GM23338 (cell line): Measurements from ENCODE around the gene RAD51B. TPM values are rescaled to one million over a fixed set of nuclear protein-coding genes. Genes with fewer than 3 reads are reported as not detected.
A peak's percentile ranks its signal among the peaks of the same experiment; 100 is the strongest.

Experiments used
- ATAC-seq: fragments of 200-7000 bp; cut with Tn5 transposase; 3 replicates; pipeline ENCODE4 v1.9.1; 2020
- DNase-seq: peaks from one replicate; pipeline ENCODE4 v3.0.0-alpha.2; 2015; ENCODE audit warnings: low spot score
- H2AFZ ChIP-seq: fragments of 200-600 bp; sonication (generic); 2 replicates; pipeline ENCODE4 v1.8.0; 2016; ENCODE audit warnings: antibody characterized with exemption, mild to moderate bottlenecking, moderate library complexity
- H3F3A ChIP-seq: fragments of 200-600 bp; sonication (generic); replicated peaks from 2 replicates; pipeline ENCODE4 v1.8.0; 2017; ENCODE audit warnings: antibody characterized with exemption, mixed run types, low read depth
- H3K27ac ChIP-seq: fragments of 200-600 bp; sonication (generic); 2 replicates; pipeline ENCODE4 v1.6.1; 2016; ENCODE audit warnings: low read depth
- H3K27me3 ChIP-seq: fragments of 200-600 bp; sonication (generic); 2 replicates; pipeline ENCODE4 v1.8.0; 2016; ENCODE audit warnings: mild to moderate bottlenecking, mixed run types, moderate library complexity; ENCODE audit not compliant: insufficient read depth
- H3K36me3 ChIP-seq: fragments of 200-600 bp; sonication (generic); 2 replicates; pipeline ENCODE4 v1.8.0; 2016; ENCODE audit warnings: mild to moderate bottlenecking; ENCODE audit not compliant: insufficient read depth
- H3K4me1 ChIP-seq: fragments of 200-600 bp; sonication (generic); 2 replicates; pipeline ENCODE4 v1.8.0; 2016; ENCODE audit warnings: mild to moderate bottlenecking, moderate library complexity; ENCODE audit not compliant: insufficient read depth
- H3K4me2 ChIP-seq: fragments of 200-600 bp; sonication (generic); 2 replicates; pipeline ENCODE4 v1.7.1; 2017; ENCODE audit warnings: mixed run types
- H3K4me3 ChIP-seq: fragments of 200-600 bp; sonication (generic); 2 replicates; pipeline ENCODE4 v1.6.1; 2016; ENCODE audit warnings: mixed run types
- H3K79me2 ChIP-seq: fragments of 200-600 bp; sonication (generic); replicated peaks from 2 replicates; pipeline ENCODE4 v1.8.0; 2017; ENCODE audit warnings: mild to moderate bottlenecking; ENCODE audit not compliant: insufficient read depth
- H3K9me2 ChIP-seq: fragments of 200-600 bp; sonication (generic); 2 replicates; pipeline ENCODE4 v1.8.0; 2017; ENCODE audit not compliant: insufficient read depth
- H4K20me1 ChIP-seq: fragments of 200-600 bp; sonication (generic); replicated peaks from 2 replicates; pipeline ENCODE4 v1.8.0; 2017; ENCODE audit warnings: mild to moderate bottlenecking; ENCODE audit not compliant: insufficient read depth
- H3K27ac Mint-ChIP-seq: 2 replicates; pipeline ENCODE4 v1.8.0; 2020; ENCODE audit warnings: inconsistent platforms, mild to moderate bottlenecking, moderate library complexity, mixed read lengths
- H3K27me3 Mint-ChIP-seq: 3 replicates; pipeline ENCODE4 v1.8.0; 2022; ENCODE audit warnings: low read depth, mild to moderate bottlenecking, moderate library complexity, mixed read lengths, inconsistent platforms; ENCODE audit not compliant: insufficient read depth, poor library complexity
- H3K36me3 Mint-ChIP-seq: 3 replicates; pipeline ENCODE4 v1.8.0; 2021; ENCODE audit warnings: low read depth, mild to moderate bottlenecking, inconsistent platforms, moderate library complexity, mixed read lengths
- H3K4me1 Mint-ChIP-seq: 3 replicates; pipeline ENCODE4 v1.8.0; 2020; ENCODE audit warnings: mild to moderate bottlenecking, inconsistent platforms, mixed read lengths
- H3K4me3 Mint-ChIP-seq: 3 replicates; pipeline ENCODE4 v1.8.0; 2021; ENCODE audit warnings: moderate library complexity, mild to moderate bottlenecking, inconsistent platforms, mixed read lengths
- H3K9me3 Mint-ChIP-seq: 3 replicates; pipeline ENCODE4 v1.8.0; 2020; ENCODE audit warnings: moderate library complexity, mild to moderate bottlenecking, inconsistent platforms, mixed read lengths
- CREB1 ChIP-seq: fragments of 250-450 bp; sonication (Bioruptor Pico); IDR thresholded peaks from 2 replicates; pipeline ENCODE4 v1.5.0; 2020; ENCODE audit warnings: low read depth, mild to moderate bottlenecking, moderate library complexity
- EZH2 ChIP-seq: fragments of 200-600 bp; sonication (generic); IDR thresholded peaks from one replicate; pipeline ENCODE4 v1.8.0; 2017; ENCODE audit warnings: antibody characterized with exemption, mild to moderate bottlenecking, low read depth; ENCODE audit not compliant: unreplicated experiment
- EZH2phosphoT487 ChIP-seq: fragments of 200-600 bp; sonication (generic); IDR thresholded peaks from one replicate; pipeline ENCODE4 v1.8.1; 2018; ENCODE audit warnings: antibody characterized with exemption; ENCODE audit not compliant: unreplicated experiment
- JUNB ChIP-seq: IDR thresholded peaks from one replicate; pipeline ENCODE4 v1.6.1; 2016; ENCODE audit warnings: antibody characterized with exemption; ENCODE audit not compliant: unreplicated experiment
- NANOG ChIP-seq: IDR thresholded peaks from 2 replicates; pipeline ENCODE4 v1.6.1; 2016; ENCODE audit warnings: antibody characterized with exemption, borderline replicate concordance
- POLR2AphosphoS5 ChIP-seq: IDR thresholded peaks from 2 replicates; pipeline ENCODE4 v1.6.1; 2016; ENCODE audit warnings: antibody characterized with exemption, low read depth
- STAT1 ChIP-seq: IDR thresholded peaks from one replicate; pipeline ENCODE4 v1.6.1; 2016; ENCODE audit warnings: antibody characterized with exemption; ENCODE audit not compliant: unreplicated experiment
- ZNF114 ChIP-seq: fragments of 250-450 bp; sonication (Bioruptor Pico); IDR thresholded peaks from 2 replicates; pipeline ENCODE4 v1.5.0; 2020; ENCODE audit warnings: mild to moderate bottlenecking, moderate library complexity
- ZNF331 ChIP-seq: fragments of 250-450 bp; sonication (Bioruptor Pico); IDR thresholded peaks from 2 replicates; pipeline ENCODE4 v1.5.0; 2020; ENCODE audit warnings: low read depth, mild to moderate bottlenecking, moderate library complexity
- polyA plus RNA-seq: library from polyadenylated mRNA; unstranded; fragments of >200 nt; fragmentation: Nextera tagmentation; extraction: Ambion mirVana; gene quantifications from 2 replicates; pipeline ENCODE4 v1.2.1, GENCODE V29; 2016
- total RNA-seq: library from RNA; depleted of rRNA; stranded (reverse); fragments of >200 nt; shearing (Covaris generic); gene quantifications from 2 replicates; pipeline ENCODE4 v1.2.3, GENCODE V29; 2014
- TF ChIP-seq, protein P1 (sequence below), 2 experiments: fragments of 200-600 bp in 1 of 2; sonication (generic) in 1 of 2; conservative IDR thresholded peaks; 2 replicates each; pipeline versions ENCODE4 v1.5.1 to v1.6.1; 2016 to 2017; ENCODE audit warnings: antibody characterized with exemption in 2 of 2, low read depth in 2 of 2, mild to moderate bottlenecking in 2 of 2, moderate library complexity in 1 of 2
- TF ChIP-seq, protein P2 (sequence below): IDR thresholded peaks from 2 replicates; pipeline ENCODE4 v1.6.1; 2016; ENCODE audit warnings: antibody characterized with exemption
- TF ChIP-seq, protein P3 (sequence below): IDR thresholded peaks from one replicate; pipeline ENCODE4 v1.6.1; 2018; ENCODE audit warnings: antibody characterized with exemption; ENCODE audit not compliant: unreplicated experiment
- TF ChIP-seq, protein P4 (sequence below): fragments of 250-450 bp; sonication (Bioruptor Pico); IDR thresholded peaks from 2 replicates; pipeline ENCODE4 v1.5.0; 2020; ENCODE audit warnings: mild to moderate bottlenecking, moderate library complexity

Gene RAD51B
- total and polyA plus RNA-seq, 2 experiments from 2014 or later: 15.7 to 29.1 TPM

DNA sequence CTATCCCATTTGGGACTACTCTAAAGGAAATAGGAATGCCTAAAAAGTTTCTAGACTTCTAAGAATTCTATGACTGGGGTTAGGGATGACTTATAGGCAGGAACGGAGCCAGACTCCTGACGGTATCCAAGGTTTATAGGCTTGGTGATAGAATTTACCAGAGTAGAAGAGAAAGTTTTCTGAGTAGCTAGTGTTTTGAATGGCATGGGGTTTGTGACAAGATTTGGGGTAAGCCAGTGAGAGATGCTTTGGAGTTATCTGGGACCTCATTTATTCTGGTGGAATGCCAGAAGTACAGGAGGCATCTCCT, 444.6 kb downstream of the RAD51B start:
- Mint-ChIP-seq H3K9me3 (no peaks in the 10 kb centered on the region), H3K36me3 (no peaks in the 10 kb centered on the region), H3K27me3 (peaks cover 2% of the 10 kb centered on the region), H3K27ac (no peak overlapping the region), H3K4me1 (peaks cover 57% of the 10 kb centered on the region), H3K4me3 (no peak overlapping the region)
- Histone ChIP-seq H3K9me2 (peaks cover 6% of the 10 kb centered on the region; the same call in 1 of the 2 replicates), H4K20me1 (no peaks in the 10 kb centered on the region), H3K4me3 (no peak overlapping the region), H3K79me2 (no peaks in the 10 kb centered on the region), H3F3A (no peaks in the 10 kb centered on the region), H3K27ac (no peak overlapping the region), H3K36me3 (no peaks in the 10 kb centered on the region), H3K27me3 (no peaks in the 10 kb centered on the region), H3K4me2 (peak overlapping the region; percentile 39; the same call in 1 of the 2 replicates), H3K4me1 (peaks cover 50% of the 10 kb centered on the region), H2AFZ (no peak overlapping the region)
- DNase-seq: no peak
- TF ChIP-seq ZNF331 (CRISPR knock-in tag): no peak
- TF ChIP-seq STAT1: no peak
- TF ChIP-seq, protein P1, sequence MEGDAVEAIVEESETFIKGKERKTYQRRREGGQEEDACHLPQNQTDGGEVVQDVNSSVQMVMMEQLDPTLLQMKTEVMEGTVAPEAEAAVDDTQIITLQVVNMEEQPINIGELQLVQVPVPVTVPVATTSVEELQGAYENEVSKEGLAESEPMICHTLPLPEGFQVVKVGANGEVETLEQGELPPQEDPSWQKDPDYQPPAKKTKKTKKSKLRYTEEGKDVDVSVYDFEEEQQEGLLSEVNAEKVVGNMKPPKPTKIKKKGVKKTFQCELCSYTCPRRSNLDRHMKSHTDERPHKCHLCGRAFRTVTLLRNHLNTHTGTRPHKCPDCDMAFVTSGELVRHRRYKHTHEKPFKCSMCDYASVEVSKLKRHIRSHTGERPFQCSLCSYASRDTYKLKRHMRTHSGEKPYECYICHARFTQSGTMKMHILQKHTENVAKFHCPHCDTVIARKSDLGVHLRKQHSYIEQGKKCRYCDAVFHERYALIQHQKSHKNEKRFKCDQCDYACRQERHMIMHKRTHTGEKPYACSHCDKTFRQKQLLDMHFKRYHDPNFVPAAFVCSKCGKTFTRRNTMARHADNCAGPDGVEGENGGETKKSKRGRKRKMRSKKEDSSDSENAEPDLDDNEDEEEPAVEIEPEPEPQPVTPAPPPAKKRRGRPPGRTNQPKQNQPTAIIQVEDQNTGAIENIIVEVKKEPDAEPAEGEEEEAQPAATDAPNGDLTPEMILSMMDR (conservative IDR thresholded peaks at IDR 0.05; ENCODE audit: low read depth in 2 of 2): no peak
- TF ChIP-seq, protein P2, sequence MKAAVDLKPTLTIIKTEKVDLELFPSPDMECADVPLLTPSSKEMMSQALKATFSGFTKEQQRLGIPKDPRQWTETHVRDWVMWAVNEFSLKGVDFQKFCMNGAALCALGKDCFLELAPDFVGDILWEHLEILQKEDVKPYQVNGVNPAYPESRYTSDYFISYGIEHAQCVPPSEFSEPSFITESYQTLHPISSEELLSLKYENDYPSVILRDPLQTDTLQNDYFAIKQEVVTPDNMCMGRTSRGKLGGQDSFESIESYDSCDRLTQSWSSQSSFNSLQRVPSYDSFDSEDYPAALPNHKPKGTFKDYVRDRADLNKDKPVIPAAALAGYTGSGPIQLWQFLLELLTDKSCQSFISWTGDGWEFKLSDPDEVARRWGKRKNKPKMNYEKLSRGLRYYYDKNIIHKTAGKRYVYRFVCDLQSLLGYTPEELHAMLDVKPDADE: no peak
- TF ChIP-seq, protein P3, sequence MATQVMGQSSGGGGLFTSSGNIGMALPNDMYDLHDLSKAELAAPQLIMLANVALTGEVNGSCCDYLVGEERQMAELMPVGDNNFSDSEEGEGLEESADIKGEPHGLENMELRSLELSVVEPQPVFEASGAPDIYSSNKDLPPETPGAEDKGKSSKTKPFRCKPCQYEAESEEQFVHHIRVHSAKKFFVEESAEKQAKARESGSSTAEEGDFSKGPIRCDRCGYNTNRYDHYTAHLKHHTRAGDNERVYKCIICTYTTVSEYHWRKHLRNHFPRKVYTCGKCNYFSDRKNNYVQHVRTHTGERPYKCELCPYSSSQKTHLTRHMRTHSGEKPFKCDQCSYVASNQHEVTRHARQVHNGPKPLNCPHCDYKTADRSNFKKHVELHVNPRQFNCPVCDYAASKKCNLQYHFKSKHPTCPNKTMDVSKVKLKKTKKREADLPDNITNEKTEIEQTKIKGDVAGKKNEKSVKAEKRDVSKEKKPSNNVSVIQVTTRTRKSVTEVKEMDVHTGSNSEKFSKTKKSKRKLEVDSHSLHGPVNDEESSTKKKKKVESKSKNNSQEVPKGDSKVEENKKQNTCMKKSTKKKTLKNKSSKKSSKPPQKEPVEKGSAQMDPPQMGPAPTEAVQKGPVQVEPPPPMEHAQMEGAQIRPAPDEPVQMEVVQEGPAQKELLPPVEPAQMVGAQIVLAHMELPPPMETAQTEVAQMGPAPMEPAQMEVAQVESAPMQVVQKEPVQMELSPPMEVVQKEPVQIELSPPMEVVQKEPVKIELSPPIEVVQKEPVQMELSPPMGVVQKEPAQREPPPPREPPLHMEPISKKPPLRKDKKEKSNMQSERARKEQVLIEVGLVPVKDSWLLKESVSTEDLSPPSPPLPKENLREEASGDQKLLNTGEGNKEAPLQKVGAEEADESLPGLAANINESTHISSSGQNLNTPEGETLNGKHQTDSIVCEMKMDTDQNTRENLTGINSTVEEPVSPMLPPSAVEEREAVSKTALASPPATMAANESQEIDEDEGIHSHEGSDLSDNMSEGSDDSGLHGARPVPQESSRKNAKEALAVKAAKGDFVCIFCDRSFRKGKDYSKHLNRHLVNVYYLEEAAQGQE: no peak
- no peak for TF ChIP-seq NANOG
- TF ChIP-seq ZNF114 (CRISPR knock-in tag): no peak
- no peak for TF ChIP-seq JUNB
- no peak for TF ChIP-seq POLR2AphosphoS5
- TF ChIP-seq EZH2: no peak
- TF ChIP-seq CREB1 (CRISPR knock-in tag): no peak
- TF ChIP-seq, protein P4, sequence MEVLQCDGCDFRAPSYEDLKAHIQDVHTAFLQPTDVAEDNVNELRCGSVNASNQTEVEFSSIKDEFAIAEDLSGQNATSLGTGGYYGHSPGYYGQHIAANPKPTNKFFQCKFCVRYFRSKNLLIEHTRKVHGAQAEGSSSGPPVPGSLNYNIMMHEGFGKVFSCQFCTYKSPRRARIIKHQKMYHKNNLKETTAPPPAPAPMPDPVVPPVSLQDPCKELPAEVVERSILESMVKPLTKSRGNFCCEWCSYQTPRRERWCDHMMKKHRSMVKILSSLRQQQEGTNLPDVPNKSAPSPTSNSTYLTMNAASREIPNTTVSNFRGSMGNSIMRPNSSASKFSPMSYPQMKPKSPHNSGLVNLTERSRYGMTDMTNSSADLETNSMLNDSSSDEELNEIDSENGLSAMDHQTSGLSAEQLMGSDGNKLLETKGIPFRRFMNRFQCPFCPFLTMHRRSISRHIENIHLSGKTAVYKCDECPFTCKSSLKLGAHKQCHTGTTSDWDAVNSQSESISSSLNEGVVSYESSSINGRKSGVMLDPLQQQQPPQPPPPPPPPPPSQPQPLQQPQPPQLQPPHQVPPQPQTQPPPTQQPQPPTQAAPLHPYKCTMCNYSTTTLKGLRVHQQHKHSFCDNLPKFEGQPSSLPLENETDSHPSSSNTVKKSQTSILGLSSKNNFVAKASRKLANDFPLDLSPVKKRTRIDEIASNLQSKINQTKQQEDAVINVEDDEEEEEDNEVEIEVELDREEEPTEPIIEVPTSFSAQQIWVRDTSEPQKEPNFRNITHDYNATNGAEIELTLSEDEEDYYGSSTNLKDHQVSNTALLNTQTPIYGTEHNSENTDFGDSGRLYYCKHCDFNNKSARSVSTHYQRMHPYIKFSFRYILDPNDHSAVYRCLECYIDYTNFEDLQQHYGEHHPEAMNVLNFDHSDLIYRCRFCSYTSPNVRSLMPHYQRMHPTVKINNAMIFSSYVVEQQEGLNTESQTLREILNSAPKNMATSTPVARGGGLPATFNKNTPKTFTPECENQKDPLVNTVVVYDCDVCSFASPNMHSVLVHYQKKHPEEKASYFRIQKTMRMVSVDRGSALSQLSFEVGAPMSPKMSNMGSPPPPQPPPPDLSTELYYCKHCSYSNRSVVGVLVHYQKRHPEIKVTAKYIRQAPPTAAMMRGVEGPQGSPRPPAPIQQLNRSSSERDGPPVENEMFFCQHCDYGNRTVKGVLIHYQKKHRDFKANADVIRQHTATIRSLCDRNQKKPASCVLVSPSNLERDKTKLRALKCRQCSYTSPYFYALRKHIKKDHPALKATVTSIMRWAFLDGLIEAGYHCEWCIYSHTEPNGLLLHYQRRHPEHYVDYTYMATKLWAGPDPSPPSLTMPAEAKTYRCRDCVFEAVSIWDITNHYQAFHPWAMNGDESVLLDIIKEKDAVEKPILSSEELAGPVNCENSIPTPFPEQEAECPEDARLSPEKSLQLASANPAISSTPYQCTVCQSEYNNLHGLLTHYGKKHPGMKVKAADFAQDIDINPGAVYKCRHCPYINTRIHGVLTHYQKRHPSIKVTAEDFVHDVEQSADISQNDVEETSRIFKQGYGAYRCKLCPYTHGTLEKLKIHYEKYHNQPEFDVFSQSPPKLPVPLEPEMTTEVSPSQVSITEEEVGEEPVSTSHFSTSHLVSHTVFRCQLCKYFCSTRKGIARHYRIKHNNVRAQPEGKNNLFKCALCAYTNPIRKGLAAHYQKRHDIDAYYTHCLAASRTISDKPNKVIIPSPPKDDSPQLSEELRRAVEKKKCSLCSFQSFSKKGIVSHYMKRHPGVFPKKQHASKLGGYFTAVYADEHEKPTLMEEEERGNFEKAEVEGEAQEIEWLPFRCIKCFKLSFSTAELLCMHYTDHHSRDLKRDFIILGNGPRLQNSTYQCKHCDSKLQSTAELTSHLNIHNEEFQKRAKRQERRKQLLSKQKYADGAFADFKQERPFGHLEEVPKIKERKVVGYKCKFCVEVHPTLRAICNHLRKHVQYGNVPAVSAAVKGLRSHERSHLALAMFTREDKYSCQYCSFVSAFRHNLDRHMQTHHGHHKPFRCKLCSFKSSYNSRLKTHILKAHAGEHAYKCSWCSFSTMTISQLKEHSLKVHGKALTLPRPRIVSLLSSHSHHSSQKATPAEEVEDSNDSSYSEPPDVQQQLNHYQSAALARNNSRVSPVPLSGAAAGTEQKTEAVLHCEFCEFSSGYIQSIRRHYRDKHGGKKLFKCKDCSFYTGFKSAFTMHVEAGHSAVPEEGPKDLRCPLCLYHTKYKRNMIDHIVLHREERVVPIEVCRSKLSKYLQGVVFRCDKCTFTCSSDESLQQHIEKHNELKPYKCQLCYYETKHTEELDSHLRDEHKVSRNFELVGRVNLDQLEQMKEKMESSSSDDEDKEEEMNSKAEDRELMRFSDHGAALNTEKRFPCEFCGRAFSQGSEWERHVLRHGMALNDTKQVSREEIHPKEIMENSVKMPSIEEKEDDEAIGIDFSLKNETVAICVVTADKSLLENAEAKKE (CRISPR knock-in tag): no peak
- TF ChIP-seq EZH2phosphoT487: no peak
- no peak for ATAC-seq
